HG02884 (cell line): Measurements from ENCODE around the gene ANKRD44.
A peak's percentile ranks its signal among the peaks of the same experiment; 100 is the strongest.

Experiments used
- ATAC-seq: cut with Tn5 transposase; IDR thresholded peaks from one replicate; pipeline ENCODE4 v1.9.1; 2021; ENCODE audit warnings: mild to moderate bottlenecking, moderate library complexity; ENCODE audit not compliant: unreplicated experiment

Gene ANKRD44

GRCh38 chr2:196967775-196968174 is 342.8 kb downstream of the ANKRD44 start:
- no peak for ATAC-seq

DNA sequence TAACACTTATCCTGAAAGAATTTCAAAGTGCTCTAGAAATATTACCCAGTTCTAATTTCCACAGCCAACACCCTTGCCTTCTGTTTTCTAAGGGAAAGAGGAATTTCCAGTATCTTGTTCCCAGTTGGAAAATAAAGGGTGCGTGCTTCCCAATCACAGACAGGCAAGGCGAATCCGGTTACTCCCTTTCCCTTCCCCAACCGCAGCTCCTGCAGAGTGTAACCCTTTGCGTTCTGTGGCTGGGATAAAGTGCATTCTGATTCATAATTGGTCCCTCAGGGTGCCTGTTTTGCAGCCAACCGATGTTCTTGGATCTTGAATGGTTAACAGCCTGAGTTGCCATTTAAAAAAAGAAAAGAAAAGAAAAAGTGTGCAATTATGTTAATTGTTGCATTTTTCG is 343.5 kb downstream of the ANKRD44 start:
- ATAC-seq, result no peak

DNA sequence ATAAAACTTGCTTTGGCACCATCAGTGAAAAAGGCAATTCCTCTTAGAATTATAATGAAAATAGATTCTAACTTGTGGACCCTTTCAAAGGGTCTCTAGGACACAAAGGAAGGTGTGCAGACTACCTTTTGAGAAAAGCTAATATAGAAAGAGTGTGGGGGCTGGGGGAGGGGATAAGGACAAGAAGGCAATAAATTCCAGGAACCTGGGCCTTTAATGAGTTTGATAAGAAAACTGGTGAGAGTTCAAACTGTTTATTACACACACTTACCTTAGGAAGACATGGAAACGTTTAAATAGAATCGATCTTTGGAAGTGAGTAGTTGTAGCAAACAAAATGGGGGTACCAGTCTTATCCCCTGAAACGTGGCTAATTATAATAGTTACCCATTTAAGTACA is 344.5 kb downstream of the ANKRD44 start:
- ATAC-seq, result no peak

- no peak for ATAC-seq
Measured at GRCh38 chr2:196965651-196966050, 344.9 kb downstream of the ANKRD44 start.

GRCh38 chr2:196963961-196964360 is 346.6 kb downstream of the ANKRD44 start:
- no peak for ATAC-seq

GRCh38 chr2:196963043-196963442 is 347.5 kb downstream of the ANKRD44 start:
- no peak for ATAC-seq

GRCh38 chr2:196962325-196962724 is 348.3 kb downstream of the ANKRD44 start:
- ATAC-seq, result no peak

- ATAC-seq, result peak; percentile 96
Measured at GRCh38 chr2:196961889-196962288, 348.7 kb downstream of the ANKRD44 start.

GRCh38 chr2:196959734-196960338 is 350.7 kb downstream of the ANKRD44 start:
- no peak for ATAC-seq

DNA sequence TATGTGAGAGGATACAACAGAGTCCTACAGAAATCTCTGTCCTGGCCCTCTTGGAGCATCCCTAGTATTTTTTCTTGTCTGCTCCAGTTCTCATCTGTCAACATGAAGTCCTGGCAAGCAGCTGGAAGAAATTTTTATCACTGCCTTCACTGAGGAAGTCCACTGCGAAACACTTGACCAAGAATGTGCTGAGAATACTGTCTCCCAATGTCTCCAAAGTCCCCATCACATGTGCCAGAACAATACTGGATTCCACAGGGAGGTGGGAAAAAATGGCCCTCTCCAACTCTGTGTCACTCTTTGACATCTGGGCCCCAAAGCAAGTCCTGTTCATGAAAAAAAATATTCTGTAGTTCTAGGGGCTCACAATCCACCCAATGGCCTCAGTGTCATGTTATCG is 351.3 kb downstream of the ANKRD44 start:
- no peak for ATAC-seq

- no peak for ATAC-seq
Measured at GRCh38 chr2:196957881-196958525, 352.6 kb downstream of the ANKRD44 start.

GRCh38 chr2:196957442-196957841 is 353.1 kb downstream of the ANKRD44 start:
- no peak for ATAC-seq

GRCh38 chr2:196956069-196956468 is 354.5 kb downstream of the ANKRD44 start:
- ATAC-seq, result no peak

GRCh38 chr2:196955036-196955435 is 355.5 kb downstream of the ANKRD44 start:
- no peak for ATAC-seq

DNA sequence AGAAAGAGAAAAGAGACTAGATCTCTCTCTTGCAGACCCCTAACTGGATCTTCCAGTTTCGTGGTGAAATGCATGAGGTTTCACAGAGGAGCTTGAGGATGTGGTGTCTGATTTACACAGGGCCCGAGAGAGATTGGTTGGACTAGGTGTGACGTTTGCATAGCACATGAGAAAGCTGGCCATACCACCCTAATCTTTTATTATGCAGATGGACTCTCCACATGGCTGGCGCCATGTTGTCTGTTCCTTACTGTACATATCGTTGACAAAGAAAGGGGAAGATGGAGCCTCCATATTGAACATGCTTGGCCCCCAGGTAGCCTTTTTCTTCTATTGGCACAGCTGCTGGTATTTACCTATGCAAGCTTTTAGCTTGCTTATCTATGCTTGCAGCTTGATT is 356.6 kb downstream of the ANKRD44 start:
- ATAC-seq, result no peak

GRCh38 chr2:196952936-196953335 is 357.6 kb downstream of the ANKRD44 start:
- no peak for ATAC-seq

DNA sequence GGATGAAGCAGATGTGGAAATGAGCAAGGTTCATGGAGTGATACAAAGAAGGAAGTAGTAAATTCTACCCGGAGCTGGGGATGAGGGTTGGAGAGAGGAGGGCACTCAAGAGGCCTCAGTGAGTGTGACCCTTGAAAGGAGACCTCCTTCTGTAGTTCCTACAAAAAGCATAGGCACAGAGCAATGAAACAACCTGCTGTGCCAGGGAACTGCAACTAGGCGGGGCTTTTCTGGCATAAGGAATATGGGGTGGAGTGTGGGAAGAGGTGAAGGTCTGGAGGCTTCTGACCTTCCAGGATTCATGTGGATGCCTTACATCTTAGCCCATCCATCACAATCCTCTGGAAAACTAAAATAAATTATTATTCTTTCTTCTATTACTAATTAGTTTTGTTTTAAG is 358.6 kb downstream of the ANKRD44 start:
- ATAC-seq, result no peak

DNA sequence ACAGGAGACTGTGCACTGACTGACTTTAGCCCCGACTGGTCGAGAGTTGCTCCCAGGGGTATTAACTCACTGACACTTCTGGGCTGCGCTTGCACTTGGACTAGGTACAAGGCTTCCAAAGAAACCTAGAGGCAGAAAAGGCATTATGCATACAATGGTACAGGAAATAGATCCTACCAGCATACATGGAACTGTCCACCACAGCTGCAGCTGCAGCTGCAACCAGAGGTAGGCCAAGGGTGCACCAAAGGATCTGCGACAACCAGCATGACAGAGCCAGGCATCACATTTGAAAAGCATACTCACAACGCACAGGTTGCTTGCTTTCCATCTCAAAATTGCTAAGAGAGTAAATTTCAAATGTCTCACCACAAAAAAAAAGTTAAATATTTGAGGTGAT is 361.5 kb downstream of the ANKRD44 start:
- no peak for ATAC-seq

DNA sequence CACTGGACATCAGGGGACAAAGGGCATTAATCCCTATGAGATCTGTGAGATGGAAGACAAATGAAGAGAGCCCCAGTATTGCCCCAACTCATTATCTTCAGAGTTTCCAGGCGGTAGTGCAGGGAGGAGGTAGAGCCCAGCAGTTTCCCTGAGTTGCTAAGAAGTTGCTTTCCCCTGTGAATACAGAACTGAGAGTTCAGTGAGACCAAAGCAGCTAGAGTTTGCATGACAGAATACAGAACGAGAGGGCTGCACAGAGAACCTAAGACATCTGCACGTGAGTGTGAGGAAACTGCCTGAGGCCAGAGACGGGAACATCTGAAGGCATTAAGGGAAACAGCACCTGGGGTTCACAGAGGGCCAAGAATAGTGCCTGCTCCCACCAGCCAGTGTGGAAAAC is 366.0 kb downstream of the ANKRD44 start:
- peak; percentile 98 for ATAC-seq

- no peak for ATAC-seq
Measured at GRCh38 chr2:196941398-196942078, 369.0 kb downstream of the ANKRD44 start.

- no peak for ATAC-seq
Measured at GRCh38 chr2:196939371-196939770, 371.2 kb downstream of the ANKRD44 start.
